ENCODE results near the gene FBXW7.

The FBXW7 gene

GRCh38 chr4:152421576-152421975, 114.3 kb downstream of the FBXW7 start:
- DNase-seq, result no peak

GRCh38 chr4:152419809-152420208, 116.1 kb downstream of the FBXW7 start:
- DNase-seq, result no peak

GRCh38 chr4:152417673-152418072, 118.2 kb downstream of the FBXW7 start:
- no peak for DNase-seq

GRCh38 chr4:152415980-152416379, 119.9 kb downstream of the FBXW7 start:
- DNase-seq, result no peak

GRCh38 chr4:152408514-152409327, 127.2 kb downstream of the FBXW7 start:
- DNase-seq, result peak; percentile 25

- DNase-seq, result no peak
Observed at GRCh38 chr4:152401424-152401823, 134.5 kb downstream of the FBXW7 start.

- DNase-seq, result peak; percentile 18
Observed at GRCh38 chr4:152399246-152399645, 136.6 kb downstream of the FBXW7 start.

- DNase-seq, result no peak
Observed at GRCh38 chr4:152398060-152398459, 137.8 kb downstream of the FBXW7 start.

GRCh38 chr4:152394791-152395190, 141.1 kb downstream of the FBXW7 start:
- DNase-seq, result no peak

GRCh38 chr4:152392079-152392478, 143.8 kb downstream of the FBXW7 start:
- DNase-seq, result no peak

- no peak for DNase-seq
Observed at GRCh38 chr4:152390216-152390615, 145.7 kb downstream of the FBXW7 start.

- no peak for DNase-seq
Observed at GRCh38 chr4:152389359-152389758, 146.5 kb downstream of the FBXW7 start.

- DNase-seq, result no peak
Observed at GRCh38 chr4:152385551-152385950, 150.3 kb downstream of the FBXW7 start.

- DNase-seq, result peak; percentile 6
Observed at GRCh38 chr4:152382057-152382785, 153.7 kb downstream of the FBXW7 start.

GRCh38 chr4:152380919-152381318, 155.0 kb downstream of the FBXW7 start:
- DNase-seq, result no peak

- no peak for DNase-seq
Observed at GRCh38 chr4:152380185-152380584, 155.7 kb downstream of the FBXW7 start.

GRCh38 chr4:152374606-152375285, 161.1 kb downstream of the FBXW7 start:
- DNase-seq, result no peak

- no peak for DNase-seq
Observed at GRCh38 chr4:152374153-152374552, 161.7 kb downstream of the FBXW7 start.

GRCh38 chr4:152372444-152372843, 163.4 kb downstream of the FBXW7 start:
- DNase-seq, result no peak

- peak; percentile 7 for DNase-seq
Observed at GRCh38 chr4:152369902-152370295, 166.0 kb downstream of the FBXW7 start.

GRCh38 chr4:152369203-152369901, 166.5 kb downstream of the FBXW7 start:
- DNase-seq, result no peak

GRCh38 chr4:152368001-152368400, 167.9 kb downstream of the FBXW7 start:
- no peak for DNase-seq

GRCh38 chr4:152364883-152365282, 171.0 kb downstream of the FBXW7 start:
- DNase-seq, result no peak

Data from central memory CD4-positive, alpha-beta T cell (primary cell).